WTC11 (cell line): ENCODE measurements around the gene EXTL1. TPM values are rescaled to one million over a fixed set of nuclear protein-coding genes. Genes with fewer than 3 reads are reported as not detected.
A peak's percentile ranks its signal among the peaks of the same experiment; 100 is the strongest.

ENCODE experiments used
- ATAC-seq: fragments of 200-7000 bp; cut with Tn5 transposase; 2 replicates; pipeline ENCODE4 v1.10.0; 2021; ENCODE audit warnings: mild to moderate bottlenecking, moderate library complexity
- Bru-seq: library from RNA; stranded (reverse); fragments of 400-500 nt; gene quantifications from one replicate; lab custom pipeline; 2021; lab: Mats Ljungman, UMichigan
- CTCF ChIA-PET: fragments of 300-600 bp; sonication (Branson Sonifier 250); formaldehyde crosslinking; loops from one replicate; lab custom pipeline; 2021; ENCODE audit warnings: antibody characterized with exemption; lab: Charles Lee
- POLR2A ChIA-PET: fragments of 350-600 bp; sonication (Branson Sonifier 250); formaldehyde crosslinking; loops from one replicate; lab custom pipeline; 2021; ENCODE audit warnings: antibody characterized with exemption; lab: Charles Lee
- DNase-seq: peaks from one replicate; pipeline ENCODE4 v3.0.0; 2021; ENCODE audit warnings: low spot score
- H3K27ac Mint-ChIP-seq: 2 replicates; pipeline ENCODE4 v1.8.0; 2021; ENCODE audit warnings: mixed read lengths
- H3K27me3 Mint-ChIP-seq: 2 replicates; pipeline ENCODE4 v1.8.0; 2021; ENCODE audit warnings: low read depth, mild to moderate bottlenecking, moderate library complexity, mixed read lengths
- H3K36me3 Mint-ChIP-seq: 2 replicates; pipeline ENCODE4 v1.8.0; 2021; ENCODE audit warnings: mixed read lengths
- H3K4me1 Mint-ChIP-seq: 2 replicates; pipeline ENCODE4 v1.8.0; 2022; ENCODE audit warnings: mixed read lengths
- H3K4me3 Mint-ChIP-seq: 2 replicates; pipeline ENCODE4 v1.8.0; 2021; ENCODE audit warnings: mild to moderate bottlenecking, moderate library complexity, mixed read lengths
- H3K9me3 Mint-ChIP-seq: 2 replicates; pipeline ENCODE4 v1.8.0; 2021; ENCODE audit warnings: mixed read lengths
- CBFB ChIP-seq: sonication (generic); formaldehyde crosslinking; IDR thresholded peaks from 2 replicates; pipeline ENCODE4 v1.8.1; 2022; ENCODE audit warnings: mild to moderate bottlenecking, low read depth, missing genetic modification reagents
- CDX4 ChIP-seq: fragments of 250-450 bp; sonication (Bioruptor Pico); IDR thresholded peaks from 2 replicates; pipeline ENCODE4 v1.9.0; 2021; ENCODE audit warnings: moderate library complexity, mild to moderate bottlenecking, inconsistent platforms, borderline replicate concordance
- E2F1 ChIP-seq: sonication (generic); formaldehyde crosslinking; IDR thresholded peaks from 2 replicates; pipeline ENCODE4 v1.8.0; 2022; ENCODE audit warnings: mild to moderate bottlenecking, missing genetic modification reagents
- E2F4 ChIP-seq: sonication (generic); formaldehyde crosslinking; IDR thresholded peaks from 2 replicates; pipeline ENCODE4 v1.8.1; 2022; ENCODE audit warnings: low read depth, mild to moderate bottlenecking, moderate library complexity, missing genetic modification reagents, borderline replicate concordance
- FOXJ3 ChIP-seq: sonication (generic); formaldehyde crosslinking; IDR thresholded peaks from 2 replicates; pipeline ENCODE4 v1.9.0; 2021; ENCODE audit warnings: missing genetic modification reagents, mild to moderate bottlenecking, borderline replicate concordance
- GABPB1 ChIP-seq: sonication (generic); formaldehyde crosslinking; IDR thresholded peaks from 2 replicates; pipeline ENCODE4 v1.8.1; 2023; ENCODE audit warnings: mild to moderate bottlenecking, missing genetic modification reagents
- GRHL2 ChIP-seq: fragments of 250-450 bp; sonication (Bioruptor Pico); IDR thresholded peaks from 2 replicates; pipeline ENCODE4 v1.8.0; 2022; ENCODE audit warnings: mild to moderate bottlenecking, moderate library complexity; ENCODE audit not compliant: insufficient replicate concordance, severe bottlenecking
- MYBL2 ChIP-seq: sonication (generic); formaldehyde crosslinking; IDR thresholded peaks from 2 replicates; pipeline ENCODE4 v1.8.1; 2023; ENCODE audit warnings: mild to moderate bottlenecking, moderate library complexity, missing genetic modification reagents
- NFE2L1 ChIP-seq: sonication (generic); formaldehyde crosslinking; IDR thresholded peaks from 2 replicates; pipeline ENCODE4 v1.8.1; 2023; ENCODE audit warnings: missing genetic modification reagents
- NFYB ChIP-seq: sonication (generic); formaldehyde crosslinking; conservative IDR thresholded peaks from 2 replicates; pipeline ENCODE4 v1.8.0; 2022; ENCODE audit warnings: low read depth, missing genetic modification reagents
- SP1 ChIP-seq: sonication (generic); formaldehyde crosslinking; conservative IDR thresholded peaks from 2 replicates; pipeline ENCODE4 v1.8.1; 2022; ENCODE audit warnings: missing genetic modification reagents
- TCF7 ChIP-seq: sonication (generic); formaldehyde crosslinking; IDR thresholded peaks from 2 replicates; pipeline ENCODE4 v1.8.0; 2022; ENCODE audit warnings: mild to moderate bottlenecking, low read depth, missing genetic modification reagents, moderate library complexity
- ZNF396 ChIP-seq: fragments of 250-450 bp; sonication (Bioruptor Pico); IDR thresholded peaks from 2 replicates; pipeline ENCODE4 v1.8.0; 2021; ENCODE audit warnings: mild to moderate bottlenecking, moderate library complexity, borderline replicate concordance
- ZNF423 ChIP-seq: fragments of 250-450 bp; sonication (Bioruptor Pico); IDR thresholded peaks from 2 replicates; pipeline ENCODE4 v2.1.2; 2022; ENCODE audit warnings: mild to moderate bottlenecking, moderate library complexity
- long read RNA-seq, 3 experiments: library from RNA in 1 of 3; library from capped mRNA in 1 of 3; library from polyadenylated mRNA in 1 of 3; unstranded in 2 of 3; stranded (forward) in 1 of 3; transcript quantifications; one replicate each; pipeline ENCODE4 v2.0.0, GENCODE V29; 2021
- total RNA-seq: library from RNA; stranded (reverse); gene quantifications from 3 replicates; pipeline ENCODE4 v1.2.3, GENCODE V29; 2021
- TF ChIP-seq, protein P1 (sequence below): sonication (generic); formaldehyde crosslinking; IDR thresholded peaks from 2 replicates; pipeline ENCODE4 v1.8.1; 2022; ENCODE audit warnings: mild to moderate bottlenecking, missing genetic modification reagents, moderate library complexity, borderline replicate concordance

EXTL1 gene
- total RNA-seq, result 1.3 to 2.1 TPM (median 1.9 TPM) in 3 replicates
- Bru-seq, nascent RNA, result percentile 38 among the genes with signal in this experiment
- long read RNA-seq, experiment 1, partial matches to known transcripts, result 0 of 4 reads
- long read RNA-seq, experiment 1, other reads (novel, unspliced or antisense), result 4 of 4 reads
- long read RNA-seq, experiment 2, result 0 reads
- long read RNA-seq, experiment 3, result 0 reads

DNA sequence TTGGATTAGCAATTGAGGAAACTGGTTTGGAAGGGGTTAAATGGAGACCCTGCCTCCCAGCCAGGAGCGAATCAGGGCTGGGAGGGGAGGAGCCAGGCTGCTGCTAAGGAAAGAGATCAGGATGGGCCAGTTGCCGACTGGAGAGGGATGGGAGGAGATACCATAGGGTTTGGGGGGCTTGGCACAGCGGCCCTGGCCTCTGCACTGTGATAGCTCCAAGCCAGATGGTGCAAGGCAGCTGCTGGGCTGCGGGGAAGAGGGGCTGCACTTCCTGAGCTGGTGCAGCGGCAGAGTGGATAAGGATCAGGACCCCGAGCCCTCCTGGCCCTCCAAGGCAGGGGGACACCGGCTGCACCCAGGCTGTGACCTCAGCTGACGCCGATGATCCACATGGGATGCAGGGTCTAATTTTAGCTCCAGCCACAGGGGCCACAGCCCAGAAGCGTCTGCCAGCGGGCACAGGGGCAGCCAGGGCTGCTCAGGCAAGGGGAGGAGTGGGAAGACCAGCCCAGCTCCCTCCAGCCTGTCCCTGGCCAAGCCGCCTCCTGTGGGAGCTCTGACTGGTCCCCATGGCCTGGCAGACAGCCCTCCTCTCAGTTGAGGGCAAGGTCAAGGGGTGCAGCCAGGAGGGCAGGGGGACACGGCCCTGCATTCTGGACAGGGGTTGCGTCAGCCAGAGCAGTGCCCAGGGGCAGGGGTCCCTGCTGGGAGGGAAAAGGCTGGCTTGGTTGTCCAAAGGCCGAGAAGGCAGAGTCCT lies at the start of gene EXTL1:
TSS of gene EXTL1 (plus strand) at position 129 of the 757 bp plus-strand sequence. CDS start 872 bp downstream, outside the sequence.
- ATAC-seq, result peak; percentile 94

GRCh38 chr1:25971811-25972180 lies 49.8 kb upstream of the EXTL1 start:
- no peak overlapping the region for H3K4me3 Mint-ChIP-seq
- peaks cover 8% of the 10 kb centered on the region for H3K4me1 Mint-ChIP-seq
- peaks cover 40% of the 10 kb centered on the region for H3K36me3 Mint-ChIP-seq
- no peak for TF ChIP-seq FOXJ3 (CRISPR knock-in tag)
- no peak for TF ChIP-seq CDX4
- no peak for TF ChIP-seq CBFB (CRISPR knock-in tag)
- no peak for TF ChIP-seq TCF7 (CRISPR knock-in tag)
- no peak for TF ChIP-seq ZNF396 (CRISPR knock-in tag)
- no peak for TF ChIP-seq MYBL2 (CRISPR knock-in tag)
- TF ChIP-seq E2F4, result no peak
- TF ChIP-seq NFE2L1 (CRISPR knock-in tag), result no peak
- no peak for TF ChIP-seq GRHL2 (CRISPR knock-in tag)
- H3K27me3 Mint-ChIP-seq, result no peaks in the 10 kb centered on the region
- POLR2A ChIA-PET, result interaction anchor here (0.7 kb wide), 1 partner anchor 28 kb away, joined by 3 read pairs; no protein-coding TSS in a partner anchor
- no peak overlapping the region for H3K27ac Mint-ChIP-seq
- no peaks in the 10 kb centered on the region for H3K9me3 Mint-ChIP-seq
- CTCF ChIA-PET, result interaction anchor here (0.6 to 1.8 kb wide), 5 partner anchors 26 to 262 kb away, joined by 3 to 12 read pairs (median 4); partner anchors contain the start of genes CEP85 and PAFAH2
- DNase-seq (no peak), ATAC-seq (no peak)

More for the DNA sequence above, at the start of gene EXTL1:
- peak within 1 kb of the TSS; percentile 95 for H3K27ac Mint-ChIP-seq
- POLR2A ChIA-PET, result interaction anchor here (0.5 kb wide), 1 partner anchor 41 kb away, joined by 3 read pairs; no protein-coding TSS in a partner anchor
- H3K36me3 Mint-ChIP-seq, result no peaks in the 10 kb centered on the region
- TF ChIP-seq SP1 (CRISPR knock-in tag) (peak; percentile 60; the same call in 1 of the 2 replicates), NFE2L1 (CRISPR knock-in tag) (0 out of 2 replicates have a peak, but pooled peaks have one; percentile 22), ZNF423 (CRISPR knock-in tag) (no peak), NFYB (CRISPR knock-in tag) (peak; percentile 35; the same call in 1 of the 2 replicates), E2F1 (no peak), GABPB1 (CRISPR knock-in tag) (peak; percentile 92)
- TF ChIP-seq, protein P1, sequence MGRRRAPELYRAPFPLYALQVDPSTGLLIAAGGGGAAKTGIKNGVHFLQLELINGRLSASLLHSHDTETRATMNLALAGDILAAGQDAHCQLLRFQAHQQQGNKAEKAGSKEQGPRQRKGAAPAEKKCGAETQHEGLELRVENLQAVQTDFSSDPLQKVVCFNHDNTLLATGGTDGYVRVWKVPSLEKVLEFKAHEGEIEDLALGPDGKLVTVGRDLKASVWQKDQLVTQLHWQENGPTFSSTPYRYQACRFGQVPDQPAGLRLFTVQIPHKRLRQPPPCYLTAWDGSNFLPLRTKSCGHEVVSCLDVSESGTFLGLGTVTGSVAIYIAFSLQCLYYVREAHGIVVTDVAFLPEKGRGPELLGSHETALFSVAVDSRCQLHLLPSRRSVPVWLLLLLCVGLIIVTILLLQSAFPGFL (CRISPR knock-in tag), result no peak
- peaks cover 25% of the 10 kb centered on the region for H3K4me1 Mint-ChIP-seq
- H3K4me3 Mint-ChIP-seq, result peak within 1 kb of the TSS; percentile 92
- no peaks in the 10 kb centered on the region for H3K9me3 Mint-ChIP-seq
- CTCF ChIA-PET, result interaction anchor here (0.7 to 4.3 kb wide), 12 partner anchors 8 to 211 kb away, joined by 3 to 27 read pairs (median 4); no protein-coding TSS in a partner anchor
- DNase-seq, result peak; percentile 75
- H3K27me3 Mint-ChIP-seq, result no peaks in the 10 kb centered on the region; the same call in 1 of the 2 replicates
